ENCODE results near the gene AREL1. TPM values are rescaled to one million over a fixed set of nuclear protein-coding genes. Genes with fewer than 3 reads are reported as not detected.

Gene AREL1
- total RNA-seq, 1 donor from 2014 or later: 54.6 TPM

- no peaks in the 10 kb centered on the region for H3K79me2 ChIP-seq (ENCODE audit: insufficient read depth, low read length)
- H3K9me3 ChIP-seq (ENCODE audit: insufficient read depth, low read depth, low read length): no peaks in the 10 kb centered on the region
- no peaks in the 10 kb centered on the region for H3K9me3 Mint-ChIP-seq (ENCODE audit: unreplicated experiment)
- no peaks in the 10 kb centered on the region for H3K27me3 Mint-ChIP-seq (ENCODE audit: low read depth, unreplicated experiment)
- H3K4me2 ChIP-seq (ENCODE audit: low read length): no peak overlapping the region
- no peak overlapping the region for H3K9ac ChIP-seq (ENCODE audit: low read length)
- peak overlapping the region; percentile 28 for H3K27ac ChIP-seq (ENCODE audit: low read depth, low read length)
- no peak overlapping the region for H3K4me3 Mint-ChIP-seq (ENCODE audit: unreplicated experiment)
- H3K27ac Mint-ChIP-seq (ENCODE audit: unreplicated experiment): peak overlapping the region; percentile 8
- H3K4me1 Mint-ChIP-seq (ENCODE audit: low read depth, unreplicated experiment): peaks cover 36% of the 10 kb centered on the region
- H3K36me3 Mint-ChIP-seq (ENCODE audit: low read depth, unreplicated experiment): peaks cover 37% of the 10 kb centered on the region
- peaks cover 41% of the 10 kb centered on the region for H3K36me3 ChIP-seq (ENCODE audit: insufficient read depth, low read length)
- no peaks in the 10 kb centered on the region for H3K27me3 ChIP-seq (ENCODE audit: insufficient read depth, low read length)
- FAIRE-seq (no peak), DNase-seq (ENCODE audit: low read depth) (peak; percentile 86)
- H4K20me1 ChIP-seq (ENCODE audit: insufficient read depth, low read length): no peaks in the 10 kb centered on the region
- peaks cover 31% of the 10 kb centered on the region for H3K4me1 ChIP-seq (ENCODE audit: insufficient read depth, low read length)
- no peak overlapping the region for H2AFZ ChIP-seq (ENCODE audit: low read depth, low read length)
- TF ChIP-seq EZH2 (IDR thresholded peaks at IDR 0.05; ENCODE audit: insufficient read depth, low read length): no peak
- no peak for TF ChIP-seq CTCF (IDR thresholded peaks at IDR 0.05; ENCODE audit: insufficient read depth, low read depth, low read length)
- H3K4me3 ChIP-seq (ENCODE audit: insufficient read depth, low read depth, low read length): no peak overlapping the region
Measured at GRCh38 chr14:74667758-74668157, 45.1 kb downstream of the AREL1 start.

GRCh38 chr14:74664717-74665116 lies 48.2 kb downstream of the AREL1 start:
- DNase-seq (ENCODE audit: low read depth): no peak

More at GRCh38 chr14:74664717-74665116, 48.2 kb downstream of the AREL1 start:
- Mint-ChIP-seq H3K4me1 (ENCODE audit: low read depth, unreplicated experiment) (peaks cover 19% of the 10 kb centered on the region), H3K9me3 (ENCODE audit: unreplicated experiment) (no peaks in the 10 kb centered on the region), H3K36me3 (ENCODE audit: low read depth, unreplicated experiment) (peaks cover 42% of the 10 kb centered on the region), H3K27me3 (ENCODE audit: low read depth, unreplicated experiment) (no peaks in the 10 kb centered on the region), H3K27ac (ENCODE audit: unreplicated experiment) (no peak overlapping the region), H3K4me3 (ENCODE audit: unreplicated experiment) (no peak overlapping the region)
- no peak overlapping the region for H3K4me2 ChIP-seq (ENCODE audit: low read length)
- no peaks in the 10 kb centered on the region for H3K79me2 ChIP-seq (ENCODE audit: insufficient read depth, low read length)
- no peak overlapping the region for H3K27ac ChIP-seq (ENCODE audit: low read depth, low read length)
- H4K20me1 ChIP-seq (ENCODE audit: insufficient read depth, low read length): no peaks in the 10 kb centered on the region
- H3K27me3 ChIP-seq (ENCODE audit: insufficient read depth, low read length): no peaks in the 10 kb centered on the region
- H3K4me3 ChIP-seq (ENCODE audit: insufficient read depth, low read depth, low read length): no peak overlapping the region
- no peaks in the 10 kb centered on the region for H3K9me3 ChIP-seq (ENCODE audit: insufficient read depth, low read depth, low read length)
- peaks cover 42% of the 10 kb centered on the region for H3K36me3 ChIP-seq (ENCODE audit: insufficient read depth, low read length)
- no peak for FAIRE-seq
- no peak overlapping the region for H2AFZ ChIP-seq (ENCODE audit: low read depth, low read length)
- H3K9ac ChIP-seq (ENCODE audit: low read length): no peak overlapping the region
- H3K4me1 ChIP-seq (ENCODE audit: insufficient read depth, low read length): peaks cover 21% of the 10 kb centered on the region
- TF ChIP-seq CTCF (IDR thresholded peaks at IDR 0.05; ENCODE audit: insufficient read depth, low read depth, low read length): no peak
- no peak for TF ChIP-seq EZH2 (IDR thresholded peaks at IDR 0.05; ENCODE audit: insufficient read depth, low read length)

Measured in astrocyte (in vitro differentiated cells and primary cell).